Measurements from ENCODE around the gene PRPF4.
A peak's percentile ranks its signal among the peaks of the same experiment; 100 is the strongest.

The PRPF4 gene

DNA sequence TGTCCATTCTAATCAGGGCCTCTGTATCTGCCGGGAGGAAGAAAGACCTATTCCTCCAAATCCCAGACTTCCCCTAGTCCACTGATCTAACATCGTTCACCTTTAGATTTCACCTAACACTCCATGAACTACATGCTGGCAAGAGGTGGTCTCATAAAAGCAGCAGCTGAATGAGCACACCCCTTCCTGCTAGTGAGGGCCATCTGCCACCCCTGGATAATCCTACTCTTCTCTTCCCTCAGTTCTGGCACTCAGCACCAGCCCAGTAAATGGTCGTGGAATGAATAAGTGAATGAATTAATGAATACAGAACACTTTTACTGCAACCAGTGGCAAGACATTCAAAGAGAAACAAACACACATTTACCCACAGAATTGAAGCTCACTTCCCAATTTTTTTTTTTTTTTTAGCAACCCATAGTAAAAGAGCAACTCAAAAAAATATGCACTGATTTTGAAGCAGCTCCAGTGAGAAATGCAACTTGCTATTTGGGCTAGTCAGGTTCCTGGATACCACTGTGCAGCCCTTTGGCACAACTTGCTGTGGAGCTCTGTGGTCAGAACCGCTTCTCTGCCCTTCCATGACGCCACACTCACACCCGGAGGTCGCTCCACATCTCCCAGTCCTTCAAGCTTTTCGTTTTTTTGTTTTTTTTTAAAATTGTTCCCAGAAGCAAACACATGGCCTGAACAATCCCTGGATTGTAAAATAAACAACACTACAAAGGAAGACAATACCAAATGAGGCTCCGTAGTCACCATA lies 21.5 kb downstream of the PRPF4 start:
- H3K9me3 ChIP-seq (ENCODE audit: control insufficient read depth, insufficient read depth, low read length), result no peaks in the 10 kb centered on the region
- no peaks in the 10 kb centered on the region for H3K27me3 ChIP-seq (ENCODE audit: control insufficient read depth, insufficient read depth, low read length)
- H3K4me1 ChIP-seq (ENCODE audit: control insufficient read depth, insufficient read depth, low read length), result no peaks in the 10 kb centered on the region
- H3K4me3 ChIP-seq (ENCODE audit: low read depth, low read length), result no peak overlapping the region
- peaks cover 23% of the 10 kb centered on the region for H3K36me3 ChIP-seq (ENCODE audit: control insufficient read depth, insufficient read depth, low read length)
- H3K9ac ChIP-seq (ENCODE audit: low read depth, low read length), result no peak overlapping the region
- H3K27ac ChIP-seq (ENCODE audit: low read depth, low read length), result no peak overlapping the region

DNA sequence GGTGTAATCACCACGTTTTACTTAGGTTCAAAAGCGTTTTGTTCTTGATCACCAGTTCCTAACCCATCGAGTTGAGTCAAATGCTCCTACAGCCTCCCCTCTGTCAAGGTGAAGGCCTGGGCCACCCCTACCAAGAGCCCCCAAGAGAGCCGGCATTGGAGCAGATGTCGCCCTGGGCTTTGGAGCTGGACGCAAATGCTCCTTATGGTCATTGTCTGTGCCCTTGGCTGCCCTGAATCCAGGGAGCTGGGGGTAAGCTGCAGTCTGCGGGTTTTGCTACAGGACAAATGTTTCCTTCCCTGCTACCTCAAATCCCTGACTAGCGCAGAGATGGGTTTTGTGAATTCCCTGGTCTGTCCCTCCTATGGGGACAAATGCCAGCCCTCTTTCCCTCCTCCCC lies 22.9 kb downstream of the PRPF4 start:
- Histone ChIP-seq H3K4me1 (ENCODE audit: control insufficient read depth, insufficient read depth, low read length) (no peaks in the 10 kb centered on the region), H3K27me3 (ENCODE audit: control insufficient read depth, insufficient read depth, low read length) (no peaks in the 10 kb centered on the region), H3K9ac (ENCODE audit: low read depth, low read length) (no peak overlapping the region), H3K9me3 (ENCODE audit: control insufficient read depth, insufficient read depth, low read length) (no peaks in the 10 kb centered on the region), H3K4me3 (ENCODE audit: low read depth, low read length) (no peak overlapping the region), H3K27ac (ENCODE audit: low read depth, low read length) (no peak overlapping the region), H3K36me3 (ENCODE audit: control insufficient read depth, insufficient read depth, low read length) (peaks cover 9% of the 10 kb centered on the region)

DNA sequence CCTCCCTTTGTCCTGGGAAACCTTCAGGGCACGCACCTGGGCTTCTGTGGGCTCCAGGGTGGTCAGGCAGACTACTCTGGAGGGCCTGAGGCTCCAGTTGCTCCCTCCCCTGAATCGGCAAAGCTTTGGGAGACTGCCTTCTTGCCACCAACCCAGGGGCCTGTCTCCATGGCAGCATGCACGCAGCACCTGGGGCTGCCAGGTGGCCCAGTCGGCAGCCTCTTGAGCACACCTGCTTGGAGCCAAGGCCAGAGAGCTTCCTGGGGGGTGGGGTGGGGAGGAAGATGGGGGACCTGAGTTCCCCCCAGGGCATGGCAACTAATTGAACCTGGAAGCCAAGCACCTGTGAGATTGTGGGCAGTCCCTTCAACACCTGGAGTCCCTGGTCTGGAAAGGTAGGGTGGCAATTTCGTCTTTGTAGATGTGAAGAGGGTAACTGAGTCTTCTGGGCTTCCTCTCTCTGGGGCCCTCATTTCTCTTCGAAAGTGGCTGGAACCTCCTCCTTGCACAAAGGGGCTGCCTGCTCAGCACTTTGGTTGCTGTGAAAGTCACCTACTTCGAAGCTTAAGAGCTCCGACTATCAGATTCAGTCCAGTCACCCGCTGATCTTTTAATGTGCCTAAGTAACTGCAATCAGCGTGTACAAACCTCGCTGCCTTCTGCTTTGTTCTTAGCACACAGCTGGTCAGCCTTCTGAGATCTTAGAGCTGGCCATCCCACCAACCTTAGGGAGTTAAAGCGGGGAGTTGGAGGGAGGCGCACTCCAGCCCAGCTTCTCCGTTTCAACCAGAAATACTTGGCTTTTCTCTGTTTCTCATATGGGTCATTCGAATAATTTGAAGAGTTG lies 23.7 kb downstream of the PRPF4 start:
- Histone ChIP-seq H3K36me3 (ENCODE audit: control insufficient read depth, insufficient read depth, low read length) (0 out of 2 replicates have a peak, but pooled peaks cover under 1% of the 10 kb centered on the region), H3K9ac (ENCODE audit: low read depth, low read length) (no peak overlapping the region), H3K27me3 (ENCODE audit: control insufficient read depth, insufficient read depth, low read length) (no peaks in the 10 kb centered on the region), H3K27ac (ENCODE audit: low read depth, low read length) (no peak overlapping the region), H3K4me3 (ENCODE audit: low read depth, low read length) (no peak overlapping the region), H3K9me3 (ENCODE audit: control insufficient read depth, insufficient read depth, low read length) (no peaks in the 10 kb centered on the region), H3K4me1 (ENCODE audit: control insufficient read depth, insufficient read depth, low read length) (no peaks in the 10 kb centered on the region)

GRCh38 chr9:113299800-113300292 lies 24.4 kb downstream of the PRPF4 start:
- no peaks in the 10 kb centered on the region for H3K4me1 ChIP-seq (ENCODE audit: control insufficient read depth, insufficient read depth, low read length)
- H3K27ac ChIP-seq (ENCODE audit: low read depth, low read length), result no peak overlapping the region
- no peaks in the 10 kb centered on the region for H3K9me3 ChIP-seq (ENCODE audit: control insufficient read depth, insufficient read depth, low read length)
- no peaks in the 10 kb centered on the region for H3K36me3 ChIP-seq (ENCODE audit: control insufficient read depth, insufficient read depth, low read length)
- H3K27me3 ChIP-seq (ENCODE audit: control insufficient read depth, insufficient read depth, low read length), result no peaks in the 10 kb centered on the region
- H3K9ac ChIP-seq (ENCODE audit: low read depth, low read length), result no peak overlapping the region
- no peak overlapping the region for H3K4me3 ChIP-seq (ENCODE audit: low read depth, low read length)

GRCh38 chr9:113301548-113301947 lies 26.1 kb downstream of the PRPF4 start:
- Histone ChIP-seq H3K9me3 (ENCODE audit: control insufficient read depth, insufficient read depth, low read length) (no peaks in the 10 kb centered on the region), H3K27me3 (ENCODE audit: control insufficient read depth, insufficient read depth, low read length) (no peaks in the 10 kb centered on the region), H3K9ac (ENCODE audit: low read depth, low read length) (no peak overlapping the region), H3K4me3 (ENCODE audit: low read depth, low read length) (no peak overlapping the region), H3K27ac (ENCODE audit: low read depth, low read length) (no peak overlapping the region), H3K4me1 (ENCODE audit: control insufficient read depth, insufficient read depth, low read length) (no peaks in the 10 kb centered on the region), H3K36me3 (ENCODE audit: control insufficient read depth, insufficient read depth, low read length) (no peaks in the 10 kb centered on the region)

- peak within 1 kb of the TSS; percentile 55 for H3K27ac ChIP-seq (ENCODE audit: low read depth, low read length)
- H3K27me3 ChIP-seq (ENCODE audit: control insufficient read depth, insufficient read depth, low read length), result no peaks in the 10 kb centered on the region
- no peaks in the 10 kb centered on the region for H3K4me1 ChIP-seq (ENCODE audit: control insufficient read depth, insufficient read depth, low read length)
- H3K9me3 ChIP-seq (ENCODE audit: control insufficient read depth, insufficient read depth, low read length), result no peaks in the 10 kb centered on the region
- no peak within 1 kb of the TSS for H3K4me3 ChIP-seq (ENCODE audit: low read depth, low read length)
- H3K36me3 ChIP-seq (ENCODE audit: control insufficient read depth, insufficient read depth, low read length), result no peaks in the 10 kb centered on the region
- no peak within 1 kb of the TSS for H3K9ac ChIP-seq (ENCODE audit: low read depth, low read length)
Observed at GRCh38 chr9:113302792-113303418, 27.4 kb downstream of the PRPF4 start, which contains the start of gene RNF183. RNF183 (minus strand) TSS chr9:113303376; CDS start chr9:113298184, 5,192 bp downstream.

DNA sequence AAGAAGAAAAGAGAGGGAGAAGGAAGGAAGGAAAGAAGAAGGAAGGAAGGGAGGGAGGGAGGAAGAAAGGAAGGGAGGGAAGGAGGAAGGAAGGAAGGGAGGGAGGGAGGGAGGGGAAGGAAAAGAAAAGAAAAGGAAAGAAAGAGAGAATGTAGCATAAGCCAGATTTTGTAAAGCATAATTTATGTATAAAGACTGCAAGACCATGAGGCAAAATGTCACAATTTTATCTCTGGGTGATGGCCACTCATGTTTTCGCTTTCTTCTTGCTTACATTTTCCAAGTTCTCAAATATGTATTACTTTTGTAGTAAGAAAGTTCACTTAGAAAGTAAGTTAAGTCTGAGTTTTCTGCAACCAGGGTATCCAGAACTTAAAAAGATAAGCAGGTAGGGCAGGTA lies 31.1 kb downstream of the PRPF4 start:
- Histone ChIP-seq H3K4me1 (ENCODE audit: control insufficient read depth, insufficient read depth, low read length) (no peaks in the 10 kb centered on the region), H3K27ac (ENCODE audit: low read depth, low read length) (no peak overlapping the region), H3K4me3 (ENCODE audit: low read depth, low read length) (no peak overlapping the region), H3K36me3 (ENCODE audit: control insufficient read depth, insufficient read depth, low read length) (no peaks in the 10 kb centered on the region), H3K9me3 (ENCODE audit: control insufficient read depth, insufficient read depth, low read length) (no peaks in the 10 kb centered on the region), H3K9ac (ENCODE audit: low read depth, low read length) (no peak overlapping the region), H3K27me3 (ENCODE audit: control insufficient read depth, insufficient read depth, low read length) (no peaks in the 10 kb centered on the region)

DNA sequence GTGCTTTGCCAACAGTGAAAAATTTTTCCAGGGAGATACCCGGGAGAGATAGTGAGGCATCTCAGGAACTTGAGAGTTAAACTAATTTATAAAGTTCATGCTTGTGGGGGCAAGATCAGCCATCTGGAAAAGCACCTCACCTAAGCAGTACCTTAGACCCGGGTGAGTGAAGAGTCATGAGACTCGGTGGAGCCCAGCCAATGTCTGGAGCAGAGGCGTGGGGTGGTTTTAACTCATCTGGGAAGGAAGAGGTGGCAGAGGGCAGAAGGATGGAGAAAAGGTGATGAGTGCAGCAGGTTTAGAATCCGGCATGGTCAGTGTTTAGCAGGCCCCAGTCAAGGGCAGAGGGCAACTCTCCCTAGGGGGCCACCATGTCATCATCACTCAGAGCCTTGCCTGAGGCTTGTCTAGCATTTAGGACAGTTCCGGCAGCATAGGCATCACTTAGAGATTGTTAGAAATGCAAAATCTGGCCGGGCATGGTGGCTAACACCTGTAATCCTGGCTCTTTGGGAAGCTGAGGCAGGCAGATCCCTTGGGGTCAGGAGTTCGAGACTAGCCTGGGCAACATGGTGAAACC lies 32.0 kb downstream of the PRPF4 start:
- H3K27ac ChIP-seq (ENCODE audit: low read depth, low read length), result no peak overlapping the region
- no peak overlapping the region for H3K4me3 ChIP-seq (ENCODE audit: low read depth, low read length)
- no peaks in the 10 kb centered on the region for H3K9me3 ChIP-seq (ENCODE audit: control insufficient read depth, insufficient read depth, low read length)
- H3K27me3 ChIP-seq (ENCODE audit: control insufficient read depth, insufficient read depth, low read length), result no peaks in the 10 kb centered on the region
- no peaks in the 10 kb centered on the region for H3K4me1 ChIP-seq (ENCODE audit: control insufficient read depth, insufficient read depth, low read length)
- no peak overlapping the region for H3K9ac ChIP-seq (ENCODE audit: low read depth, low read length)
- no peaks in the 10 kb centered on the region for H3K36me3 ChIP-seq (ENCODE audit: control insufficient read depth, insufficient read depth, low read length)

DNA sequence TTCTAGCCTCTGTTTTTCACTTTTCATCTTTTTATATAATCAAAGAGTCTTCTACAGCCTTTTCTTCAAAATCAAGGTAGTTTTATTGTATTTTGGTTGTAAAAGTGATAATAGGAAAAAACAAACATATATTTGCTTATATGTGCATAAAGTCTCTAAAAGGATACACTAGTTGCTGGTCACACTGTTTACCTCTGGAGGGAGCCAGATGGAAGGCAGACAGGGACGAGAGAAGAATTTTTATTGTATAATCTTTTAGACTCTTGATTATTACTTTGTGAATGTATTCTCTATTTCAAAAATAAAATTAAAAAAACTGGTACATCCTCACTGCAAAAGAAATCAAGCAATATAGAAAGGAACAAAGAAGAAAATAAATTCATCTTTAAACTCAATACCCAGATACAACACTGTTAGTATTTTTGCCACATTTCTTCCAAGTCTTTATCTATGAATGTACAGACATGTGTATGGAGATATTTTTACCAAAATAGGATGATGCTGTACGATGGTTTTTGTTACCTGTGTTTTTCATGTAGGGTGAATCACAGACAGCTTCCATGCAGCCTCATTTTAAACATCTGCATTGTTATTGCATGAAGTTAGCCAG lies 33.9 kb downstream of the PRPF4 start:
- H3K4me3 ChIP-seq (ENCODE audit: low read depth, low read length), result no peak overlapping the region
- H3K9ac ChIP-seq (ENCODE audit: low read depth, low read length), result no peak overlapping the region
- H3K4me1 ChIP-seq (ENCODE audit: control insufficient read depth, insufficient read depth, low read length), result no peaks in the 10 kb centered on the region
- H3K27ac ChIP-seq (ENCODE audit: low read depth, low read length), result no peak overlapping the region
- no peaks in the 10 kb centered on the region for H3K27me3 ChIP-seq (ENCODE audit: control insufficient read depth, insufficient read depth, low read length)
- H3K9me3 ChIP-seq (ENCODE audit: control insufficient read depth, insufficient read depth, low read length), result no peaks in the 10 kb centered on the region
- no peaks in the 10 kb centered on the region for H3K36me3 ChIP-seq (ENCODE audit: control insufficient read depth, insufficient read depth, low read length)

- Histone ChIP-seq H3K27ac (ENCODE audit: low read depth, low read length) (no peak overlapping the region), H3K4me1 (ENCODE audit: control insufficient read depth, insufficient read depth, low read length) (no peaks in the 10 kb centered on the region), H3K9ac (ENCODE audit: low read depth, low read length) (no peak overlapping the region), H3K9me3 (ENCODE audit: control insufficient read depth, insufficient read depth, low read length) (no peaks in the 10 kb centered on the region), H3K27me3 (ENCODE audit: control insufficient read depth, insufficient read depth, low read length) (no peaks in the 10 kb centered on the region), H3K36me3 (ENCODE audit: control insufficient read depth, insufficient read depth, low read length) (no peaks in the 10 kb centered on the region), H3K4me3 (ENCODE audit: low read depth, low read length) (no peak overlapping the region)
Observed at GRCh38 chr9:113310538-113310937, 35.1 kb downstream of the PRPF4 start.
